Lower leg skin (tissue), 4 donors: ENCODE data around the gene PDCL3. TPM values are rescaled to one million over a fixed set of nuclear protein-coding genes. Genes with fewer than 3 reads are reported as not detected.

ENCODE experiments used
- DNase-seq, 2 donors: peaks; one replicate each; pipeline ENCODE4 v3.0.0-alpha.2; 2019; ENCODE audit warnings: low spot score in 2 of 2
- H3K4me3 ChIP-seq: fragments of 200-600 bp; sonication (generic); 2 replicates; pipeline ENCODE4 v1.5.1; 2017; ENCODE audit warnings: mild to moderate bottlenecking, low read depth; ENCODE audit not compliant: poor library complexity, severe bottlenecking
- POLR2A ChIP-seq, 2 donors: fragments of 450-650 bp; IDR thresholded peaks; one replicate each; pipeline ENCODE4 v1.6.1; 2016 to 2017; ENCODE audit warnings: antibody characterized with exemption in 2 of 2, mild to moderate bottlenecking in 1 of 2, moderate library complexity in 1 of 2
- WGBS, 2 donors: methylation state at CpG; one replicate each; pipeline ENCODE4 v1.1.5; 2018; 5-methylcytosine and 5-hydroxymethylcytosine counted together
- intact Hi-C: fragments of 100-400 bp; cut with DNase I; formaldehyde crosslinking; loops from one replicate; pipeline ENCODE4 v1.15.0; 2023; ENCODE audit warnings: low total_unique reads
- total RNA-seq, 4 donors: library from RNA; depleted of rRNA; stranded (reverse); fragments of >200 nt; gene quantifications; one replicate each; pipeline ENCODE4 v1.1.0, GENCODE V29; 2016
- TF ChIP-seq, protein P1 (sequence below), 3 donors: fragments of 450-650 bp; IDR thresholded peaks; one replicate each; pipeline ENCODE4 v1.5.1; 2016; ENCODE audit warnings: antibody characterized with exemption in 3 of 3, mild to moderate bottlenecking in 3 of 3, moderate library complexity in 2 of 3

PDCL3 gene
- 10 to 100 TPM; 14.9 to 20.5 (median 16.2) TPM for total RNA-seq

DNA sequence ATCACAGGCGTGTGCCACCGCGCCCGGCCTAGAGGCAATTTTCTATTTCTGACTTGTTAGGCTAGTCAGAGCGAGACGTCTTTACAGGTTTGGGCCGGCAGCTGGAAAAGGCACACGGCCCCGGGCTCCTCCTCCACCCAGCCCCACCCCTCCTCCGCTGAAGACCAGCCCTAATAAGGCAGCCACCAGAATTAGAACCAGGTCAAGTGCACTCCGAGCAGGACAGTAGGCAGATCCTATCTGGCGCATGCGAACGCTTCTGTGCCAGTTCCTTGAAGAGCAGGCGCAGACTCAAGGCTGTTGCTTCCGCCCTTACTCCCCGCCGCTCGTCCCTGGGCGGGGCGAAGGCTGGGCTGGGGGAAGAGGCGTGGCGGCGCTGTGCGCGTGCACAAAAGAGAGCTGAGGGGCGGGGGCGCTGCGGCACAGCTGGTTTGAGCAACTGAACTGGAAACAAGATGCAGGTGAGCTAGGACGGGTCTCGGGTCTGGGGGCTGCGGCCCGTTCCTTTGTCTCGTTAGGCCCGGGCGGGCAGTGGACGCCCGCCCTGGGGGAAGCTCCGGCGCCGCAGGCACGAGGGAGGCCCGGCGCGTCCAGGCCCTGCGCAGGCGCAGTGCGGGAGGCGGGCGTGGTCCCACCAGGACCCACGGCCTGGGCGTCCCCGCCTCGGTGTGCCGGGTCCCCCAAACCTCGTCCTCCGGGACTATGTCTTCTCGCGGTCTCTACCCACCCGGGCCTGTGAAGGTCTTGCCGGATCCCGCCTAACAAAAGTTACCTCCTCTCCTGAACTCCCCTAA, at the start of gene PDCL3:
TSS of gene PDCL3 (plus strand) at position 381 of the 794 bp plus-strand sequence. CDS start at position 456, 75 bp downstream.
- peak; percentile 97 to 98 for DNase-seq
- H3K4me3 ChIP-seq: peak within 1 kb of the TSS; percentile 47
- intact Hi-C loops: no loop called here
- TF ChIP-seq, protein P1, sequence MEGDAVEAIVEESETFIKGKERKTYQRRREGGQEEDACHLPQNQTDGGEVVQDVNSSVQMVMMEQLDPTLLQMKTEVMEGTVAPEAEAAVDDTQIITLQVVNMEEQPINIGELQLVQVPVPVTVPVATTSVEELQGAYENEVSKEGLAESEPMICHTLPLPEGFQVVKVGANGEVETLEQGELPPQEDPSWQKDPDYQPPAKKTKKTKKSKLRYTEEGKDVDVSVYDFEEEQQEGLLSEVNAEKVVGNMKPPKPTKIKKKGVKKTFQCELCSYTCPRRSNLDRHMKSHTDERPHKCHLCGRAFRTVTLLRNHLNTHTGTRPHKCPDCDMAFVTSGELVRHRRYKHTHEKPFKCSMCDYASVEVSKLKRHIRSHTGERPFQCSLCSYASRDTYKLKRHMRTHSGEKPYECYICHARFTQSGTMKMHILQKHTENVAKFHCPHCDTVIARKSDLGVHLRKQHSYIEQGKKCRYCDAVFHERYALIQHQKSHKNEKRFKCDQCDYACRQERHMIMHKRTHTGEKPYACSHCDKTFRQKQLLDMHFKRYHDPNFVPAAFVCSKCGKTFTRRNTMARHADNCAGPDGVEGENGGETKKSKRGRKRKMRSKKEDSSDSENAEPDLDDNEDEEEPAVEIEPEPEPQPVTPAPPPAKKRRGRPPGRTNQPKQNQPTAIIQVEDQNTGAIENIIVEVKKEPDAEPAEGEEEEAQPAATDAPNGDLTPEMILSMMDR (IDR thresholded peaks at IDR 0.05): peak in 1 of 3 donors; percentile 53
- TF ChIP-seq POLR2A (IDR thresholded peaks at IDR 0.05): no peak
- 0 to 1% methylated on average over 51 to 55 of the region's 62 CpGs for WGBS, 2 donors

DNA sequence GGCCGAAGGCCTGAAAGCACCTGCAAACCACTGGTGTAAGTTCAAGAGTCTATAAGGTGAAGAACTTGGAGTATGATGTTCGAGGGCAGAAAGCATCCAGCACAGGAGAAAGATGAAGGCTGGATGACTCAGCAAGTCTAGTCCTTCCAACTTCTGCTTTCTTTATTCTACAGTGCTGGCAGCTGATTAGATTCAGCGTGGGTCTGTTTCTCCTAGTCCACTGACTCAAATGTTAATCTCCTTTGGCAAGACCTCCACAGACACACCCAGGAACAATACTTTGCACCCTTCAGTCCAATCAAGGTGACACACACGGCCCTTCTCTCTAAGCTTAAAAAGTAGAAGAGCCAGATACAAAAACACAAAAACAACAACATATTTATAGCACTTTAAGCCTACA, 49.1 kb upstream of the PDCL3 start:
- intact Hi-C loops: no loop called here
- no peak overlapping the region for H3K4me3 ChIP-seq
- 53 to 56% methylated on average over 4 of the region's 4 CpGs for WGBS, 2 donors
- DNase-seq: no peak
- TF ChIP-seq POLR2A (IDR thresholded peaks at IDR 0.05): no peak
- TF ChIP-seq, protein P1 (IDR thresholded peaks at IDR 0.05): no peak

DNA sequence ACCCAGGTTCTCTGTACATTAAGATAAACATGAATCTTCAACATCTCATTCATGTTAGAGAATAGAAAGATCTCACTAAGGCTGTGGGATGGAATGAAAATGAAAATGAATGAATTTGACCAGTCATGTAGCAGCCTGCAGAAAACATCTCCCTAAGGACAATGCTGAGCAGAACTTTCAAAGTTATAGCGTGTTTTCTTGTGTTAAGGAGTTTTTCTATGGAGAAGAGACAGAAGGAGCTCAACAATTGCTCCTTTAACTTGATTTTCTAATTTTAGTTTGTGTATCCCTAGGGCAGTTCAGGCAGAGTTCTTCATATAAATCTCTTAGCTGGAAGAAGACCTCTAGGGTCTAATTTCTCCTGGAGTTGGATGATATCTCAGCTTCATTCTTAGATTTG, 45.2 kb upstream of the PDCL3 start:
- DNase-seq: no peak
- TF ChIP-seq POLR2A (IDR thresholded peaks at IDR 0.05): no peak
- TF ChIP-seq, protein P1 (IDR thresholded peaks at IDR 0.05): no peak
- no peak overlapping the region for H3K4me3 ChIP-seq
- 52 to 54% methylated on average over 1 of the region's 1 CpG for WGBS, 2 donors
- intact Hi-C loops: no loop called here

DNA sequence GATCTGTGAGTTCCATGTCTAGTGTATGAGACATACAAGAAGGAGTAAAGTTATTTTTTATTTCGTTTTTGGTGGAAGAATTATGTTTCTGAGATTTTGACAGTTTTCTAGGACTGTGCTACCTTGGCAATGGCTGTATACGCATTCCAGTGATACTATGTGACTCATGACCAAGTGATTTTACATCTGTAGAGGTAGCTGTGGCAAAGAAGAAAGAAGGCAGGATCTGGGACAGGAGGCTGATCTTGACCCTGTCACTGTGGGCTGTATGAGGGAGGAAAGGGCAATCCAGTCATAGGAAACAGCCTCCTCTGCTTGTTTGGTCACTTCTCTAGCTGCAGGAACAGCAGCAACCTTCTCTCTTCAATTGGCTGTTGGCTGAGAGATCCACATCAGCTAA, 44.0 kb upstream of the PDCL3 start:
- no peak for DNase-seq
- intact Hi-C loops: no loop called here
- H3K4me3 ChIP-seq: no peak overlapping the region
- WGBS, 2 donors: 54 to 66% methylated on average over 2 of the region's 2 CpGs
- no peak for TF ChIP-seq POLR2A (IDR thresholded peaks at IDR 0.05)
- TF ChIP-seq, protein P1 (IDR thresholded peaks at IDR 0.05): no peak

DNA sequence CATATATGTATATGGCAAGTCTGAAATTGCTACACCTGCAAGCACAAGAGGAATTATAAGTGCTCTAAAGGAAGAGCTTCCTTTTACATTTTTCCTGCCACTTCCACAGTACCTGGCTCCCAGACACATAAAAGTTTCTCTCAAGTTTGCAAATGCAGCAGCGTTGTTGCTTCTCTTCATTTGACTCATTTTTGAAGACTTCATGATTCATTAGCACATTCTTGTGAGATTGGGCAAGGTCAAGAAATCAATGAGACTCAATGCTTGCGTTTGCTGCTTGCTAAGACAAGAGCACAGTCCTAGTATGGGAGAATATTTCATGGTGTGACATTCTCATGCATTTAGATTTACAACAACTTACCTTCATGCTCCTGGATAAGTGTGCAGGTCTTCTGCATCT, 42.6 kb upstream of the PDCL3 start:
- no peak for TF ChIP-seq POLR2A (IDR thresholded peaks at IDR 0.05)
- TF ChIP-seq, protein P1 (IDR thresholded peaks at IDR 0.05): no peak
- H3K4me3 ChIP-seq: no peak overlapping the region
- 82 to 84% methylated on average over 2 of the region's 2 CpGs for WGBS, 2 donors
- intact Hi-C loops: no loop called here
- no peak for DNase-seq
